Suppressor macrophage treated with lipopolysaccharide for 1 hour (primary cell): Measurements from ENCODE around the gene CFAP92.
"Not testable (repeated sequence)": the region's sequence is repeated elsewhere in the genome, so short reads cannot be mapped to it uniquely, and the experiment has no call there.

Experiments used
- DNase-seq, 3 donors: peaks; one replicate each; pipeline ENCODE4 v3.0.0-alpha.2; 2020 to 2022

The CFAP92 gene

GRCh38 chr3:128889139-128889894 is 104.6 kb downstream of the CFAP92 start:
- DNase-seq: no peak

GRCh38 chr3:128884992-128885391 is 108.9 kb downstream of the CFAP92 start:
- no peak for DNase-seq

GRCh38 chr3:128882719-128883118 is 111.2 kb downstream of the CFAP92 start:
- no peak for DNase-seq

- no peak for DNase-seq
These were observed 112.3 kb downstream of the CFAP92 start for GRCh38 chr3:128881576-128881975.

- DNase-seq: not testable (repeated sequence)
These were observed 113.4 kb downstream of the CFAP92 start for GRCh38 chr3:128880455-128880854.

- DNase-seq: no peak
These were observed 113.9 kb downstream of the CFAP92 start for GRCh38 chr3:128879991-128880390.

GRCh38 chr3:128879125-128879969 is 114.5 kb downstream of the CFAP92 start, which contains the start of gene ACAD9:
Gene ACAD9 (plus strand): TSS chr3:128879620. CDS start chr3:128879692, 72 bp downstream.
- peak; percentile 98 to 99 (median 98) for DNase-seq

- peak; percentile 85 to 92 (median 91) for DNase-seq
These were observed 115.2 kb downstream of the CFAP92 start for GRCh38 chr3:128878556-128879124.

- no peak for DNase-seq
These were observed 115.8 kb downstream of the CFAP92 start for GRCh38 chr3:128878011-128878457.

GRCh38 chr3:128875556-128876120 is 118.2 kb downstream of the CFAP92 start:
- DNase-seq: peak; percentile 77 to 86 (median 81)

- no peak for DNase-seq
These were observed 119.2 kb downstream of the CFAP92 start for GRCh38 chr3:128874481-128875180.

GRCh38 chr3:128873244-128874022 is 120.4 kb downstream of the CFAP92 start:
- DNase-seq: no peak

- no peak for DNase-seq
These were observed 121.1 kb downstream of the CFAP92 start for GRCh38 chr3:128872744-128873143.

GRCh38 chr3:128872282-128872681 is 121.6 kb downstream of the CFAP92 start:
- no peak for DNase-seq

GRCh38 chr3:128870347-128870746 is 123.5 kb downstream of the CFAP92 start:
- no peak for DNase-seq

- DNase-seq: no peak
These were observed 126.4 kb downstream of the CFAP92 start for GRCh38 chr3:128867200-128868125.

- peak; percentile 41 to 74 (median 53) for DNase-seq
These were observed 128.7 kb downstream of the CFAP92 start for GRCh38 chr3:128864849-128865804.

- DNase-seq: peak; percentile 70 to 81 (median 71)
These were observed 129.5 kb downstream of the CFAP92 start for GRCh38 chr3:128864351-128864811.

GRCh38 chr3:128863560-128863959 is 130.3 kb downstream of the CFAP92 start:
- DNase-seq: no peak
